ENCODE data around the gene FAR2.
"Not testable (repeated sequence)": the region's sequence is repeated elsewhere in the genome, so short reads cannot be mapped to it uniquely, and the experiment has no call there.

FAR2 gene

DNA sequence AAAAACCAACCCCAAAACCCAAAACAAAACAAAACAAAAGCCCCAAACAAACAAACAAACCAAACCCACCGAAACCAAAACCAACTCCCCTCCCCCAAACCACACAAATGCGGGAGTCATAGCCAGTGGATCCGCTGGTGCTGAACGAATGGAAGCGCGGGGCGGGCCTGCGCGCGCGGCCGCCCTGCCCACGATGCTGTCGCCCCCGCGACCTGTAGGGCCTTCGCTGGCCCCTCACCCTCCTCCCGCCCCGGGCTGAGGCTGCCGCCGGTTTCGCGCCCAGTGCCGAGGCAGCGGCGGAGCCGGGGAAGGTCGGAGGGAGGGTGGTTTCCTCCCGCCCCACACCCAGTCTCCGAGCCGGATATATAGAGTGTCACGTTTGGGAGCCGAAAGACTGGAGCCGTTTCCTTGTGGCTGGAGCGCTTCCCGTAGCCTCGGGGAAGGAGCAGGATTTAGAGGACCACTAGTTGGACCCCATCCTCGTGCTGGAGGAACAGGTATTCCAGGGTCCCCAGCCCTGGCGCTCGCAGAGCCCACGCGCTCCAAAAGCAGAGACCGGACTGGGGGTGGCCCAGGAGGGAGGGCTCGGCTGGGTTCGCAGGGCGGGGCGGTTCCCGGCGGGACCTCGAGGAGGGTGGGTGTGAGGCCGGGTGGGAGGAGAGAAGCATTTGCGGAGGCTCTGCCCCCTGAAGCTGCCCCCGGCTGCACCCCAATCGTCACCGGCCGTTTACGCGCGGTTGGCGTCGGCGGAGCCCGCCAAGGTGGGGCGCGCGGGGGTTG, at the start of gene FAR2:
TSS of gene FAR2 (plus strand) at position 368 of the 780 bp plus-strand sequence. CDS start 121,172 bp downstream, outside the sequence.
- DNase-seq (ENCODE audit: low read depth), result peak; percentile 37

DNA sequence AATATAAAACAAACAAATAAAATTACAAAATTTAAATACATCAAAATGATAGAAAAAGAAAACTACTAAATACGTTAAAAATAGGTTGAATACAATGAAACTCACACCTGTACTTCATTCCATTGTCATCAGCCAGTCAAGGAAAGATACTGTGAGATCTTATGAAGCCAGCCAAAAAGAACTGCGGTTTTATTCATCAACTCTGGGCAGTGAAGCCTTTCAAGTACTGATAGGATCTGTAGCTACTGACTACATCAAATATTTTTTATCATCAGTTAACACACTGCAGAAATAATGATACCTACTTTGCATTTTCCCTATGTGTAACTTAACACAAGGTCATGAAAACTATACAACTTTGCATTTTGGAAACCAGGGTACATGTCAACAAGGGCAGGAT, 46.3 kb upstream of the FAR2 start:
- DNase-seq (ENCODE audit: low read depth), result no peak

DNA sequence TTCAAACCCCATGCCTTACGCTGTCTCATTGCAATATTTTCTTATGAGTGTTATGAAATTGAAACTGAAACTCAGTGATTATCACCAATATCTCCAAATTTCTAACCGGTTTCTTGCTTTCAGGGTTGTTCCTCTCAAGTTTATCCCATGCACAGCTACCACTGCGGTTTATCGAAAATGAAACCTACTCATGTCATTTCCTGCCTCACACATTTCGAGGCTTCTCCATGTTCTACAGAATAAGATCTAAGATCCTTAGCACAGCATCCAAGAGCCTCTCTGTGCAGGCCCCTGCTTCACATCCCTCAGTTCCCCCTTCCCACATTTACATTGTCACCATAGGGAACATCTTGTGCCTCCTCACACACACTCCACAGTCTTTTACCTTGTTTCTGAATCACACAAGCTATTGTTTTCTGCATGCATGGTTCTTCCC, 45.5 kb upstream of the FAR2 start:
- DNase-seq (ENCODE audit: low read depth), result no peak

DNA sequence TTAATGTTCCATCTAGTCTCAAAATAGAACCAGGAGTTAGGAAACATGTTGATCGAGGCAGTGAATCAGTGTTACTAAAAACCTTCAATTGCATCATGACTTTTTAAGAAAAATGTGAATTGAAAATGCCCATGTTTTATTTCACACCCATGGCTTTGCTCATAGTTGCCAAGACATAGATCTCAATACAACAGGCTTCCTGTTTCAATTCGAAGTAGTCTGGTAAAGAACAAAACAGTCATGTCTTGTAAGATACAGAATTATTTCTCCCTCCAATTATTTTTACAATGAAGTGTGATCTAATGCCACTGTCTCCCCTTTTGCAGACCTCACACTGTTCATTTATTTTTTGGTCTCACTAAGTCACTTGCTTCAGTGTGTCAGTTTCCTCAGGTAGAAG, 44.6 kb upstream of the FAR2 start:
- DNase-seq (ENCODE audit: low read depth), result no peak

DNA sequence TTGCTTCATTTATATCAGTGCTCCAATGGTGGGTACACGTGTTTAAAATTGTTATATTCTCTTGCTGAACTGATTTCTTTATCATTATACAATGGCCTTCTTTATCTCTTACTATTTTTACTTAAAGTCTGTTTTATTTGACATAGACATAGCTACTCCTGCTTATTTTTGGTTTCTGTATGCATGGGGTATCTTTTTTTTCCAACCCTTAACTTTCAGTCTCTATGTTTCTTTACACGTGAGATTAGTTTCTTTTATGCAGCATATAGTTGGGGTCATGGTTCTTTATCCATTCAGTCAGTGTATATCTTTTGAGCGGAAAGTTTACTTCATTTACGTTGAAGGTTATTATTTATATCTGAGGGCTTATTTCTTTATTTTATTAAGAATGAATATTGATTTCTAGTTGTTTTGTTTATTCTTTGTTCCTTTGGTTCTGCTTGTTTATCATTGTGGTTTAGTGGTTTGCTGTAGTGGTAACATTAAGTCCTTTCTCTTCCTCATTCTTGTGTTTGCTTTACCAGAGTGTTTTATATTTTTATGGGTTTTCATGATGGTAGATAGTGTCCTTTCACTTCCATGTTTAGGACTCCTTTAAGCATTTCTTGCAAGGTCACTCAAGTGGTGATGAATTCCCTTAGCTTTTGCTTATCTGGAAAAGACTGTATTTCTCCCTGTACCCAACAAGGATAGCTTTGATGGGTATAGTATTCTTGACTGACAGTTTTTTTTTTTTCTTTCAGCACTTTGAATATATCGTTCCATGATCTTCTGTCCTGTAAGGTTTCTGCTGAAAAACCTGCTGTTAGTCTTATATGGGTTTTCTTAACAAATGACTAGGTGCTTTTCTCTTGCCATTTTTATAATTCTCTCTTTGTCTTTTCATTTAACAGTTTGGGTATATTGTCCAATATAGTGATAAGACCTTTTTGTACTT, 38.3 kb upstream of the FAR2 start:
- DNase-seq (ENCODE audit: low read depth), result no peak

DNA sequence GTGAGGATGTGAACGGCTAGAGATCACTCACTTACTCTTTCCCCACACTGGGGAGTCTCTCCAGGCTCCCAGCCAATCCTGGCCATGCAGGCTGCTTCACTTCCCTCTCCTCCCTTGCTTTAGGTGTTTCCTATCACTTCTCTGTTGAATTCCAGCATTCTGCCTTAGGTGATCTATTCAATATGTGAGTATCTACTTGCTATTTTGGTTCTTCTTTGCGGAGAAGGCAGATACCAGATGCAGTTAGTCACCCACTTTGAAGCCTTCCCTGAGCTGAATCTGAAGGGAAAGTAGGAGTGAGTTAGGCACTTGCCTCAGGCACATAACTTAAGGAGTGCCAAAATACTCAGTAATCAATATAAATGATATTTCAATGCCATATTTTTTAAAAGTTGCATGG, 36.0 kb upstream of the FAR2 start:
- DNase-seq (ENCODE audit: low read depth), result no peak

DNA sequence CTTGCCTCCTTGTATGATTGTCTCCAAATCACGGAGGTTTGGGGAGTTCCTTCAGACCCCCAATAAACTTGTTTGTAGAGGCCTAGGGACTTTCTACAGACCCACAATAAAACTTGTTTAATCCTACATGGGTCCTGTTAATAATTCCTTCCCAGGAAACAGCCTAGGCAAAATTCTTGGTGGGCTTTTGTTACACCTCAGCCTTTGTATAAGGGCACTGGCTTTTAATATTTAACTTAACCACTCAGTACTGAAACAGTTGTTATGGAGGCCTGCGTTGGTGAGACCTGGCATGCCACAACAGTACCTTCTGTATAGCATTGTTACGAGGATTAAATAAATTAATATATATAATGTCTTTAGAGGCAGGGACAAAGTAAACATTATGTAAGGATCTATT, 32.7 kb upstream of the FAR2 start:
- DNase-seq (ENCODE audit: low read depth), result no peak

DNA sequence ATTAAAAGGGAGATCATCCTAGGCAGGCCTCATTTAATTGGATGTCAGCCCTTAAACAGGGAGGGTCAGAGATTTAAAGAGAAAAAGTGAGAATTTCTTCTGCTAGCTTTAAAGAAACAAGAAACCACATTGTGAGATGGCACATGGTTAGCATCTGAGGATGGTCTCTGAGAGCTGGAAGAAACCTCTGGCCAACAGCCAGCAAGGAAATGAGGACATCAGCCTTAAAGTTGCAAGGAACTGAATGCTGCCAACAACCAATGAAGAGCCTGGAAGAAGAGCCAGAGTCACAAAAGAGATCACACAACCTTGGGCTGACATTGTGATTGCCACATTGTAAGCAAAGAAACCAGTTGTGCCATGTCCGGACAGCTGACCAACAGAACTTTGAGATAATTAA, 17.5 kb upstream of the FAR2 start:
- no peak for DNase-seq (ENCODE audit: low read depth)

DNA sequence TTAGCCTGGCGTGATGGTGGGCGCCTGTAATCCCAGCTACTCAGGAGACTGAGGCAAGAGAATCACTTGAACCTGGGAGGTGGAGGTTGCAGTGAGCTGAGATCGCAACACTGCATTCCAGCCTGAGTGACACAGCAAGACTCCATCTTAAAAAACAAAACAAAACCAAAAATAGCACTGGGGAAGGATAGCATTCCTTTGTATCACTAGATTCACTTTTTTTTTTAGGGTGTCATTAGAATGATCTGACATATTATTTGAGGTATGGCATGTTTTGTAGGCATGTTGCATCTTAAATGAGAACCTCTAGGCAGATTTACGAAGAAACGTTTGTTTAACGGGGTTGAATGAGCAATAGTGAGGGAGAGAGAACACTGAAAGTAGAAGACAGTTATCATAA, 16.8 kb upstream of the FAR2 start:
- no peak for DNase-seq (ENCODE audit: low read depth)

DNA sequence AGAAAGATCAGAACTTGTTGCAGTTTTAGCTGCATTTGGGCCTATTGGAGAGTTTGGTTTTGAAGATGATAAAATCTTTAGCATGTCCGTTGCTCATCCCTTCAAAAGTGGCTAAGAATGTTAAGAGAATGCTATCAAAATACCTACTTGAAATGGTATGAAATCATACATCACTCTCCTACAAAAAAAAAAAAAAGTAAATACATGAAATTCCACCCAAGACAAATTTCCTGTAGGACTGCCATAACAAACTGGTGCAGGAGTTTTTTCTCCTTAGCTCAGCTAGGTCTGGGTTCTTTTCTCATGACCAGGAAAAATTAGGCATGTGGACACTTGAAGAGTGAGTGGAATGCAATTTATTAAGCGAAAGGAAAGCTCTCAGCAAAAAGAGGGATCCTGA, 15.9 kb upstream of the FAR2 start:
- DNase-seq (ENCODE audit: low read depth), result no peak

DNA sequence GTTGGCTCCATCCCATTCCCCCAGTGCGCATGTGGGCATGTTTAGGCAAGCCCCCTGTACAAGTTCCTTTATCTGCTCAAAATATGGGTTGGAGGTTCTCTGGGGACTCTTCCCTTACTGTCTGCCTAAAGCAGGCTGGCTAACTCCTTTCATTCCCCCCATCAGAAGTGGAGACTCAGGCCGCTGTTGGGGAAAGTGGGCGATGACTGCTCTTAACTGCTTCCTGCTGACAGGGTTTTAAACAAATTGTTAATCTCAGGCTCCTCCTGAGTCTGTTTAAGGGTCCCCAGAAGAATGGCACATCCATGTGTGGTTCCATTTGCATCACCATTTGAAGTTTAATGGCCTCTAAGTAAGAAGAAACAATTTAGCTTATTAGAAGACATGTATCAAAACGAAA, 15.4 kb upstream of the FAR2 start:
- no peak for DNase-seq (ENCODE audit: low read depth)

DNA sequence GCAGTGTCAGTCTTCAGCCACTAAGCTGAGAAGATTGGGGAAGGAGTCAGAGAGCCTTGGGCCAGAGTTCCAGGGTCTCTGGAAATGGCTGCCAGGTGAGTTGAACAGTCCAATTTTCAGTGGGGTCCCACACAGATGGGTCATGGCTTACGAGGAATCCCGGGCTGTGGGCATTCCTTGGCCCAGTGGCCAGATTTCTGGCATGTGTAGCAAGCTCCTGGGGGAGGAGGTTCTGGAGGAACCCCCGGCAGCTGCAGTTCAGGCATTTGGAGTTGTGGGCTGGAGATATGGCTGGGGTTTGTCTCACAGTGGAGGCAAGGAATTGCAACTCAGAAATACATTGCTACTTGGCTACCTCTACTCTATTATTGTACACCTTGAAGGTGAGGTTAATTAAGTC, 10.8 kb upstream of the FAR2 start:
- not testable (repeated sequence) for DNase-seq (ENCODE audit: low read depth)

DNA sequence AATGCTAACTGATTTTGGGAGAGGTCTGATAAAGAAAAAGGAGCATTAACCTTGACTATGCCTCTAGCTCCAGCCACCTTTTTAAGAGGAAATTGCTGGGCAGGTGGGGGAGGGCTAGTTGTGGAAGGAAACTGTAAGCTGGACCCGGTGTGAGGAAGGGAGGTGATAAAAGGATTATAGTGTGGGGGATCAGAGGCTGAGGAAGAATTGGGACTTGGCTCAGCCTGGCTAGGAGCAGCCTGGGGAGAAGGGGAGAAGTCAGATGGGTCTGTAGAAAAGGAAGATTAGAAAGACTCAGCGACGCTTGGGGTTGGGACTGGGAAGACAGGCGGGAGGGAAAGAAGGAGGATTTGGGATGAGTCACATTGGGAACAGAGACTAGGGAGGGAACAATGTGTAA, 10.2 kb upstream of the FAR2 start:
- DNase-seq (ENCODE audit: low read depth), result not testable (repeated sequence)

DNA sequence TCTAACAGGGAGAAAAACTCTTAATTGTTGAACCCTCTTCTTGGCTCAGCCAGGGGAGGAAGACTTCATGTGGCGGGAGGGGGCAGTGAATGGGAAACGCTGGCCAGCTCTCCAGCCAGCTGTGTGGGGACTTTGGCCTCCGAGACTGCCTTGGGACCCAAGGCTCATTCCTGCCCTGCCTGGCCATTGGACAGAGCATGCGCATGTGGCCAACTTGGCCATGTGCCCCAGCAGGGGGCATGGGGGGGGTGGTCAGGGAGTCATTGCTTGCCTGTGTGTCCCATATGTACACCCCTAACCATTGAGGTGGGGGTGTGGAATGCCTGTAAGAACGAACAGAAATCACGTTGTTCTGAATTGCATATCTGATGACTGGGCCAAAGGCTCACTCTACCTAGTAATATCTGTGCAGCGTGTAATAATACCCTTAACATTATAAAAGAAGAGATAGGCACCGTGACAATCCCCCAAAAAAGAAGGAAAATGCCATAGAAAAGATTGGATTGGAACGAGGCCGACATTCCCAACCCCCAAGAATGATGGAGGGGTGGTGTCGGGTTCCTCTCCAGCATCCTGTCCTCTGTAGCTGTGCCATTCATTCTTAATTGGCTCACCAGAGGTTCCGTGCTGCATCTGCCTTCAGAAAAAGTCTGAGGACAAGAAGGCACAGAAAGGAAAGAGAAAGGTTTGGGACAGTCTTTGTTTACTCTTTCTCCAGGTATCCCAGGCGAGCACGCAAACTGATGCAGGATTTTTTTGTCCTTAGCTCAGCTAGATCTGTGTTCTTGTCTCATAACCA, 3.5 kb upstream of the FAR2 start:
- no peak for DNase-seq (ENCODE audit: low read depth)

DNA sequence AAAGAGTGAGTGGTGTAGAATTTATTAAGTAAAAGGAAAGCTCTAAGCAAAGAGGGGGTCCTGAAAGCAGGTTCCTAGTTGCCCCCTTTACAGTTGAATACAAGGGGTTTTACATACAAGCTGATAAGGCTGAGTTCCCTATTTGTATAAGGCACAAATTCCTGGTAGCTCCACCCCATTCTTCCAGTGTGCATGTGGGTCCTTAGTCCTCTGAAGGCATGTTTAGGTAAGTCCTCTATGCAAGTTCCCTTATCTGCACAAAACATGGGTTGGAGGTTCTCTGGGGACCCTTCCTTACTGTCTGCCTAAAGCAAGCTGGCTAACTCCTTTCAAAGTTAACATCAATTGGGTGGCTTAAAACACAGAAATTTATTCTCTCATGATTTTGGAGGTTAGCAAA, 2.9 kb upstream of the FAR2 start:
- DNase-seq (ENCODE audit: low read depth), result no peak

DNA sequence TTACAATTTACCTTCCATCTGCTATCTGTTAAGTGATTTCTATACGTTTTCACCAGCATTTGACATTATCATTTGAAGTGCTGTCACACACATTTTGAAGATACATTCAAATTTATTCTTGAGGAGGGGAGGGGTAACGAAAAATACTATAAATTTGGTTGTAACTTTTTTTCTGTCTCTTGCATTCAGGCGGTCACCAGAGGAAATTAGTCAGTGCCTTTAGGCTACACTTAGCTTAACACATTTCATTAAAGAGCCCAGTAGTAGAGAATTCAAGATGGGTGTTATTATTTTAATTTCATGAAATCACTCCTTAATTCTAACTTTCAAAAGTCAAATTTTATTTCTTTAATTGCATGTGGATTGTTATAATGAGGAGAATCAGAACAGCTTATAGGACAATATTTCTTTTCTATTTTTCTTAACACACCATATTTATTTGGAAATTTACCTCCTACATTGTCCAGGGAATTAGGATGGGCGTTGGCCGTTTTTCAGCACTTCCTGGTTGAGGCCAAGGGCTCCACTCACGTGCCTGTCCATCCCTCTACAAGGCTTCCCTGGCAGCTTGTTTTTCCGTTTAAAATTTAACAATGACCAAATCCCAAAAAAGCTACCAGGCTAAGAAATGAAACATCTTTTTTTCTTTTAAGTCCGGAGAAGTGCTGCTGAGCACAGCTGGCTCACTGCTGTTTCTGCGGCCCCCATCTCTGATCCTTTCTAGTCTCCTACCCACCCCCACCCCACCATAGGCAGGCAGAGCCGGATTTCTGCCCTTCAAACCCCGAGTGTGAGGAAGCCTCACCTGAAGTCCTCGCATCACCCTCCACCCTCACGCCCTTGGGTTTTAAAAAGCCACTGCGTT, 1.1 kb upstream of the FAR2 start:
- DNase-seq (ENCODE audit: low read depth), result no peak

DNA sequence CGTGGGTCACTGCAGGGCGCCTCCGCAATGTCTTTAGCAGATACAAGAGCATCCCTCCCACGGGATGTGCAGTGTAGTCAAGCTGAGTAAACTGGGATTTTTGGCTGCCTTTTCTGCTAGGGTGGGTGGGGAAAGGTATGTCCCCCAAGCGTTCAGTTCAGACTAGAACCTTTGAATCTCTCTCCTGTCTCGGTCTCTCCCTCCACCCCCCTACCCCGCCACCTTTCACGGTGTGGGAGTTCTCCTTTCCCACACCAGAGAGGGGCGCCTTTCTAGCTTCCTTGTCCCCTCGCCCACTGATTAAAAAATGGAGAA, 525 bp upstream of the FAR2 start:
- DNase-seq (ENCODE audit: low read depth), result no peak

DNA sequence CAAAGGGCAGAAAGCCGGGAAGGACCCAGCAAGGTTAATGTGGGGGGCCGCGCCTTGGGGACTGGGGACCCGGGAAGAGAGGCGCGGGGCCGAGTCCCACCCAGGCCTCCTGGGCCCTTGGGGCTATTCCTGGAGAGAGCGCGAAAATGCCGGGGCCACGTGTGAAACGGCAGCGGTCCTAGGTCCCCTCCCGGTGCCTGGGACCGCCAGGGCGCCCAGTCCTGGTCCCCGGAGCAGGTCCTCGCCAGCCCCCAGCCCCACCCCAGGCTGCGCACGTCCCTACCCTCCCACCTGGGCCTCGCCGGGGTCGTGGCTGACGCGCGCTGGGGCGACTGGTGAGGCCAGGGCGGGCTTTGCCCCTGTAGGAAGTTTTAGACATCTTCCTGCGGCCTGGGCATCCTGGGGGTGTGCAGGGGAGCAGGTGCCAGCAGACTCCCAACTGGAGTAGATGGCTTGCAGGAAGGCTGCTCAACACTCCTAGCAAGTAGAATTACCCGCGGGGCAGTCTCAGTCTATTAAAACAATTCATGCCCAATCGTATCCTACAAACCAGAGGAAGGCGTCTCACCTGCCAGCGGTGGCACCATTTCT, 708 bp downstream of the FAR2 start:
- no peak for DNase-seq (ENCODE audit: low read depth)

DNA sequence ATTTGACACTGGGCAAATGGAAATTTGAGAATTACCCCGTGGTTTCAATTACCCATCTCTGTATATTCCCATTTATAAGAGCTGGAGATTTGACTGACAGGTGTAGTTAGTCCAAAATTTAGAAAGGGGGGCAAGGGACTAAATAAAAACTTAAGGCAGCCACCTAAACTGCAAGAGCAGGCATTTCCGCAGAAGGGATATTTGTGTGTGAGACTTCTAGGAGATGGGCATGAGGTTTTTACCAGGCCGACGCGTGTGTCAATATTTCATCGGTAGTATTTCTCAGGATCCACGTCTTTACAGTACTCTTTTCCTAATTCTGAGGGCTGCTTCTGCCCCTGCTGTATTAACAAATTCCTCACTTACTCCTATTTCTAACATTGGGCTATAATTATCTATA, 1.4 kb downstream of the FAR2 start:
- no peak for DNase-seq (ENCODE audit: low read depth)

DNA sequence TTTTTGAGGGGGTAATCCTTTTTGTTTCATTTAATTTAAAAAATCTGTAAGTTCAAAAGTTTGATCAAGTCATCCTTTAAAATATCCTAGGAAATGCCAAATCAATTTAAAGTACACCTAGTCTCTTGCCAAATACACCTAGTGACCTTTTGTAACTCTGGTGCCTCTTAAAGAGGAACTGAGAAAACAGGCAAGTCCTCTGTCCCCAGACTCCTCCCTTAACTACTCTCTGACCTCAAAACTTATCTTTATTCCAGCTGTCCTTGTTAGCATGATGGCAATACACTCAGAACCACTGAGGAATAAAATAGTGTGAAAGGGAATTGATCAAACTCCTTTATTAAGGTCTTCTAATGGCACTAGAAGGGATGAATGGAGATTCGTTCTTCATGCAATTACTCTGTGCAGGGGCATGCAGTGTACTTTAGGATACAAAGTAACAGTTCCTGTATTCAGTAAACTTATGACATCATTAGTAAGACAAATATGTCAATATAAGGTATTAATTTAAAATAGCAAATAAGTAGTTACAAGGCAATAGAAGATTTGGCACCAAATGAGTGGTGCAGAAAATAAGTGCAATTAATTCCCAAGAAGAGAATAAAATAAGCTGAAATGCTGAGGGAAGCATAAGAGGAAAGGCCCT, 3.3 kb downstream of the FAR2 start:
- no peak for DNase-seq (ENCODE audit: low read depth)

All from activated T-helper 9 cell treated with anti-CD3 and anti-CD28 coated beads, Interleukin-2, amount 50 U/mL, for 16 hours (primary cell).